Measurements from ENCODE around the gene CDKN2AIPNL. TPM values are rescaled to one million over a fixed set of nuclear protein-coding genes. Genes with fewer than 3 reads are reported as not detected.
A peak's percentile ranks its signal among the peaks of the same experiment; 100 is the strongest.

CDKN2AIPNL gene
- total RNA-seq, 1 donor from 2014 or later, result 22.8 TPM

DNA sequence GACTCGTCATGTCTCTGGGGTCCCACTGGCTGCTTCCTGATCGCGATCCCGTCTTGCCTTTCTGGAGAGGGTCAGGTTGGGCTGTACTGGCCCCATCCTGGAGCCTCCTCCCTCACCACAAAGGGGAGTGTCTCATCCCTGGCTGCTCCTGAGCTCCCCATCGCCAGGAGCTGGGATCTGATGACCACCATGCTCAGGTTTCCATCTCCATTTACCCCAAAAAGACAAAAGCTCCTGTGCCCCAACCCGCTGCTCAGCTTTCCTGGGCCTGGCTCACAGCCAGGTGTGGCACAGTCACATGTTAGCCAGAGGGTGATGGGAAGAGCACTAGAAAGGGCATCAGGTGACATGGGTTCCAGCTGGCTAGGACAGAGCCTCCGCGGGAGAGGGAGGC is 47.3 kb upstream of the CDKN2AIPNL start:
- H3K27ac Mint-ChIP-seq (ENCODE audit: unreplicated experiment), result no peak overlapping the region
- Histone ChIP-seq H3K27ac (ENCODE audit: low read depth, low read length) (no peak overlapping the region), H3K4me3 (ENCODE audit: insufficient read depth, low read depth, low read length) (no peak overlapping the region), H3K9ac (ENCODE audit: low read length) (no peak overlapping the region), H3K4me1 (ENCODE audit: insufficient read depth, low read length) (peaks cover 8% of the 10 kb centered on the region), H3K27me3 (ENCODE audit: insufficient read depth, low read length) (no peaks in the 10 kb centered on the region), H3K79me2 (ENCODE audit: insufficient read depth, low read length) (no peaks in the 10 kb centered on the region), H3K4me2 (ENCODE audit: low read length) (no peak overlapping the region), H3K36me3 (ENCODE audit: insufficient read depth, low read length) (no peaks in the 10 kb centered on the region), H2AFZ (ENCODE audit: low read depth, low read length) (no peak overlapping the region), H4K20me1 (ENCODE audit: insufficient read depth, low read length) (no peaks in the 10 kb centered on the region), H3K9me3 (ENCODE audit: insufficient read depth, low read depth, low read length) (no peaks in the 10 kb centered on the region)
- peaks cover 4% of the 10 kb centered on the region for H3K9me3 Mint-ChIP-seq (ENCODE audit: unreplicated experiment)
- no peak for FAIRE-seq
- H3K4me3 Mint-ChIP-seq (ENCODE audit: unreplicated experiment), result no peak overlapping the region
- TF ChIP-seq, protein P1, sequence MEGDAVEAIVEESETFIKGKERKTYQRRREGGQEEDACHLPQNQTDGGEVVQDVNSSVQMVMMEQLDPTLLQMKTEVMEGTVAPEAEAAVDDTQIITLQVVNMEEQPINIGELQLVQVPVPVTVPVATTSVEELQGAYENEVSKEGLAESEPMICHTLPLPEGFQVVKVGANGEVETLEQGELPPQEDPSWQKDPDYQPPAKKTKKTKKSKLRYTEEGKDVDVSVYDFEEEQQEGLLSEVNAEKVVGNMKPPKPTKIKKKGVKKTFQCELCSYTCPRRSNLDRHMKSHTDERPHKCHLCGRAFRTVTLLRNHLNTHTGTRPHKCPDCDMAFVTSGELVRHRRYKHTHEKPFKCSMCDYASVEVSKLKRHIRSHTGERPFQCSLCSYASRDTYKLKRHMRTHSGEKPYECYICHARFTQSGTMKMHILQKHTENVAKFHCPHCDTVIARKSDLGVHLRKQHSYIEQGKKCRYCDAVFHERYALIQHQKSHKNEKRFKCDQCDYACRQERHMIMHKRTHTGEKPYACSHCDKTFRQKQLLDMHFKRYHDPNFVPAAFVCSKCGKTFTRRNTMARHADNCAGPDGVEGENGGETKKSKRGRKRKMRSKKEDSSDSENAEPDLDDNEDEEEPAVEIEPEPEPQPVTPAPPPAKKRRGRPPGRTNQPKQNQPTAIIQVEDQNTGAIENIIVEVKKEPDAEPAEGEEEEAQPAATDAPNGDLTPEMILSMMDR (IDR thresholded peaks at IDR 0.05; ENCODE audit: insufficient read depth, low read depth, low read length), result no peak
- no peak for TF ChIP-seq EZH2 (IDR thresholded peaks at IDR 0.05; ENCODE audit: insufficient read depth, low read length)
- H3K36me3 Mint-ChIP-seq (ENCODE audit: low read depth, unreplicated experiment), result no peaks in the 10 kb centered on the region
- H3K4me1 Mint-ChIP-seq (ENCODE audit: low read depth, unreplicated experiment), result peaks cover 5% of the 10 kb centered on the region
- no peak for DNase-seq (ENCODE audit: low read depth)
- H3K27me3 Mint-ChIP-seq (ENCODE audit: low read depth, unreplicated experiment), result peaks cover 14% of the 10 kb centered on the region

DNA sequence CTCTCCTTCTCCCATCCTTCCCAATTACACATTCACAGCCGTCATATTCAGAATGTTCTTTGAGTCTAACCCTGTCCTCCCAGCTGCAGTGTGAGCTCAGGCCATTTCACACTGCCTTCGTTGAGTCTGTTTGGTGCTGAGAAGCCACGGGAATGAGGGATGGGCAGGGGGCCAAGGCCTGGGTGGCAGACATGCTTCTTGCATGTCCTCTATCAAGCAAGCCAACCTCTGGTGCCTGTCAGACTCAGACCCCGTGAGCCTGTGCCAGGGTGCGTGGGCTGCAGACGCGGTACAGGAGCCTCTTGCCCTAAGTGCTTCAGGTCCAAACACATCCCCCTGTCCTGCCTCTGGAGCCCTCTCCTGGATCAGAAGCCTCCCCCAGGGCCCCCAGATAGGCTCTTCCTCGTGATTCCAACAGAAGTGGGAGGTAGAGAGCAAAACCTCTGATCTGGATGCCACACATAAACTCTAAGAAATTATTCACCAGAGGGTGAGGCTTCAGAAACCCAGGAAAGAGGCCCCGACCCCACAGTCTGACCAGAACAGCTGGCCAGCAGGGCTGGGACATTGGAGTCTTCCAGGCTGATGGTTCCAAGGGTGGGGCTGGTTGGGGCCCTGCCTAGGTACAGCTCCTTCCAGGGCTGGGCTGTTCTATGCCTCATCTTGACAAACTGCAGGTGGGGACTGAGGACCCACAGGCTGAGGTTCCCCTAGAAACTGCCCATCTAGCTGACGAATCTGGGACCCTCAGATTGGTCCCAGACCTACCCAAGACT is 46.7 kb upstream of the CDKN2AIPNL start:
- TF ChIP-seq, protein P1 (IDR thresholded peaks at IDR 0.05; ENCODE audit: insufficient read depth, low read depth, low read length), result no peak
- no peak for TF ChIP-seq EZH2 (IDR thresholded peaks at IDR 0.05; ENCODE audit: insufficient read depth, low read length)
- H3K27ac ChIP-seq (ENCODE audit: low read depth, low read length), result no peak overlapping the region
- H4K20me1 ChIP-seq (ENCODE audit: insufficient read depth, low read length), result no peaks in the 10 kb centered on the region
- Mint-ChIP-seq H3K27me3 (ENCODE audit: low read depth, unreplicated experiment) (peaks cover 10% of the 10 kb centered on the region), H3K4me3 (ENCODE audit: unreplicated experiment) (no peak overlapping the region), H3K4me1 (ENCODE audit: low read depth, unreplicated experiment) (no peaks in the 10 kb centered on the region), H3K36me3 (ENCODE audit: low read depth, unreplicated experiment) (no peaks in the 10 kb centered on the region), H3K27ac (ENCODE audit: unreplicated experiment) (no peak overlapping the region), H3K9me3 (ENCODE audit: unreplicated experiment) (peaks cover 4% of the 10 kb centered on the region)
- peak overlapping the region; percentile 41 for H2AFZ ChIP-seq (ENCODE audit: low read depth, low read length)
- H3K27me3 ChIP-seq (ENCODE audit: insufficient read depth, low read length), result no peaks in the 10 kb centered on the region
- no peaks in the 10 kb centered on the region for H3K36me3 ChIP-seq (ENCODE audit: insufficient read depth, low read length)
- DNase-seq (ENCODE audit: low read depth) (peak; percentile 68), FAIRE-seq (no peak)
- no peak overlapping the region for H3K4me3 ChIP-seq (ENCODE audit: insufficient read depth, low read depth, low read length)
- no peak overlapping the region for H3K9ac ChIP-seq (ENCODE audit: low read length)
- peaks cover 8% of the 10 kb centered on the region for H3K4me1 ChIP-seq (ENCODE audit: insufficient read depth, low read length)
- H3K4me2 ChIP-seq (ENCODE audit: low read length), result no peak overlapping the region
- no peaks in the 10 kb centered on the region for H3K79me2 ChIP-seq (ENCODE audit: insufficient read depth, low read length)
- no peaks in the 10 kb centered on the region for H3K9me3 ChIP-seq (ENCODE audit: insufficient read depth, low read depth, low read length)

DNA sequence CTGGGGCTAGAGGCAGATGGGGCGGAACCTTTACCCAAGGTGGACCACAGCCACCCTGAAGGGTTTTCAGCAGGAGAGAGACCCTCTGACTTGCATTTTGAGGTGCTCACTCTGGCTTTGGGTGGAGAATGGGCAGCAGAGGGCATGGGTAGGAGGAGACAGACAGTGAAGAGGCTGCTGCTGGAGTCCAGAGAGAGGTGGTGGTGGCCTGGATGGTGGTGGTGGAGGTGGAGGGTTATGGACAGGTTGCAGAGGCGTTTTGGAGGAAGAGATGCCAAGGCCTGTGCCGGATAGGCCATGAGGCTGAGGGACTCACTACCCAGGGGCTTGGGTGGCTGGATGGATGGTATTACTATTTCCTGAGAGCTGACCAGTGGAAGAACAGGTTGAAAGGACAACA is 46.1 kb upstream of the CDKN2AIPNL start:
- Mint-ChIP-seq H3K27ac (ENCODE audit: unreplicated experiment) (no peak overlapping the region), H3K4me3 (ENCODE audit: unreplicated experiment) (no peak overlapping the region), H3K4me1 (ENCODE audit: low read depth, unreplicated experiment) (no peaks in the 10 kb centered on the region), H3K9me3 (ENCODE audit: unreplicated experiment) (peaks cover 4% of the 10 kb centered on the region), H3K36me3 (ENCODE audit: low read depth, unreplicated experiment) (no peaks in the 10 kb centered on the region), H3K27me3 (ENCODE audit: low read depth, unreplicated experiment) (peaks cover 10% of the 10 kb centered on the region)
- FAIRE-seq (no peak), DNase-seq (ENCODE audit: low read depth) (no peak)
- Histone ChIP-seq H2AFZ (ENCODE audit: low read depth, low read length) (no peak overlapping the region), H3K79me2 (ENCODE audit: insufficient read depth, low read length) (no peaks in the 10 kb centered on the region), H3K4me2 (ENCODE audit: low read length) (no peak overlapping the region), H3K9me3 (ENCODE audit: insufficient read depth, low read depth, low read length) (no peaks in the 10 kb centered on the region), H3K36me3 (ENCODE audit: insufficient read depth, low read length) (no peaks in the 10 kb centered on the region), H3K4me3 (ENCODE audit: insufficient read depth, low read depth, low read length) (no peak overlapping the region), H3K9ac (ENCODE audit: low read length) (no peak overlapping the region), H3K27ac (ENCODE audit: low read depth, low read length) (no peak overlapping the region), H3K27me3 (ENCODE audit: insufficient read depth, low read length) (no peaks in the 10 kb centered on the region), H3K4me1 (ENCODE audit: insufficient read depth, low read length) (peaks cover 8% of the 10 kb centered on the region), H4K20me1 (ENCODE audit: insufficient read depth, low read length) (no peaks in the 10 kb centered on the region)
- no peak for TF ChIP-seq EZH2 (IDR thresholded peaks at IDR 0.05; ENCODE audit: insufficient read depth, low read length)
- TF ChIP-seq, protein P1 (IDR thresholded peaks at IDR 0.05; ENCODE audit: insufficient read depth, low read depth, low read length), result no peak

Data from astrocyte (in vitro differentiated cells and primary cell).